ELR (cell line): ENCODE results near the gene HSPA6.
"Not testable (repeated sequence)": the region's sequence is repeated elsewhere in the genome, so short reads cannot be mapped to it uniquely, and the experiment has no call there.

Experiments
- DNase-seq: peaks from one replicate; pipeline ENCODE4 v3.0.0-alpha.2; 2015; ENCODE audit warnings: low read depth

HSPA6 gene

GRCh38 chr1:161532644-161533567, 8.6 kb downstream of the HSPA6 start:
- peak; percentile 32 for DNase-seq

GRCh38 chr1:161537068-161537669, 12.8 kb downstream of the HSPA6 start:
- DNase-seq = not testable (repeated sequence)

GRCh38 chr1:161538925-161539479, 14.7 kb downstream of the HSPA6 start:
- not testable (repeated sequence) for DNase-seq

- peak; percentile 88 for DNase-seq
Measured at GRCh38 chr1:161539731-161540569, 15.6 kb downstream of the HSPA6 start.

- peak; percentile 12 for DNase-seq
Measured at GRCh38 chr1:161540570-161540960, 16.2 kb downstream of the HSPA6 start.

- not testable (repeated sequence) for DNase-seq
Measured at GRCh38 chr1:161542091-161542559, 17.8 kb downstream of the HSPA6 start.

- DNase-seq = not testable (repeated sequence)
Measured at GRCh38 chr1:161543125-161543524, 18.8 kb downstream of the HSPA6 start.

- not testable (repeated sequence) for DNase-seq
Measured at GRCh38 chr1:161545005-161545731, 20.8 kb downstream of the HSPA6 start.

- DNase-seq = not testable (repeated sequence)
Measured at GRCh38 chr1:161547995-161548741, 23.8 kb downstream of the HSPA6 start.

- not testable (repeated sequence) for DNase-seq
Measured at GRCh38 chr1:161548749-161549406, 24.5 kb downstream of the HSPA6 start.

GRCh38 chr1:161549652-161550051, 25.3 kb downstream of the HSPA6 start, which contains the start of gene FCGR3A:
TSS of gene FCGR3A (minus strand) at chr1:161549818. CDS start at chr1:161549736, 82 bp downstream.
- no peak for DNase-seq

- not testable (repeated sequence) for DNase-seq
Measured at GRCh38 chr1:161550942-161551341, 26.6 kb downstream of the HSPA6 start.

- DNase-seq = not testable (repeated sequence)
Measured at GRCh38 chr1:161553631-161554030, 29.3 kb downstream of the HSPA6 start.

- DNase-seq = not testable (repeated sequence)
Measured at GRCh38 chr1:161554340-161554739, 30.0 kb downstream of the HSPA6 start.

- peak; percentile 53 for DNase-seq
Measured at GRCh38 chr1:161554815-161555417, 30.6 kb downstream of the HSPA6 start.

GRCh38 chr1:161556143-161556542, 31.8 kb downstream of the HSPA6 start:
- not testable (repeated sequence) for DNase-seq

GRCh38 chr1:161556990-161557389, 32.6 kb downstream of the HSPA6 start:
- not testable (repeated sequence) for DNase-seq

- not testable (repeated sequence) for DNase-seq
Measured at GRCh38 chr1:161557506-161558450, 33.4 kb downstream of the HSPA6 start.
